ENCODE measurements around the gene NFATC2.
A peak's percentile ranks its signal among the peaks of the same experiment; 100 is the strongest.
"Not testable (repeated sequence)": the region's sequence is repeated elsewhere in the genome, so short reads cannot be mapped to it uniquely, and the experiment has no call there.

NFATC2 gene

GRCh38 chr20:51567622-51568021 is 25.1 kb upstream of the NFATC2 start:
- no peak for DNase-seq

GRCh38 chr20:51566594-51566993 is 24.1 kb upstream of the NFATC2 start:
- DNase-seq, result no peak

- DNase-seq, result no peak
Measured at GRCh38 chr20:51565298-51566144, 23.0 kb upstream of the NFATC2 start.

GRCh38 chr20:51563486-51564332 is 21.2 kb upstream of the NFATC2 start:
- no peak for DNase-seq

- DNase-seq, result no peak
Measured at GRCh38 chr20:51563174-51563485, 20.6 kb upstream of the NFATC2 start.

- peak in 1 of 5 experiments; percentile 10 for DNase-seq
Measured at GRCh38 chr20:51562332-51563173, 20.0 kb upstream of the NFATC2 start.

GRCh38 chr20:51562027-51562331 is 19.5 kb upstream of the NFATC2 start:
- no peak for DNase-seq

- no peak for DNase-seq
Measured at GRCh38 chr20:51560550-51561307, 18.2 kb upstream of the NFATC2 start.

GRCh38 chr20:51560042-51560441 is 17.5 kb upstream of the NFATC2 start:
- DNase-seq, result no peak

GRCh38 chr20:51554538-51555165 is 12.1 kb upstream of the NFATC2 start:
- peak in 1 of 5 experiments; percentile 39 for DNase-seq

GRCh38 chr20:51553897-51554486 is 11.5 kb upstream of the NFATC2 start:
- no peak for DNase-seq

- no peak for DNase-seq
Measured at GRCh38 chr20:51551186-51551585, 8.7 kb upstream of the NFATC2 start.

GRCh38 chr20:51549474-51549873 is 7.0 kb upstream of the NFATC2 start:
- DNase-seq, result no peak

- DNase-seq, result no peak
Measured at GRCh38 chr20:51547951-51548350, 5.4 kb upstream of the NFATC2 start.

- DNase-seq, result no peak
Measured at GRCh38 chr20:51545515-51545914, 3.0 kb upstream of the NFATC2 start.

GRCh38 chr20:51543422-51543788 is 886 bp upstream of the NFATC2 start:
- DNase-seq, result no peak

GRCh38 chr20:51542033-51542570 is 417 bp downstream of the NFATC2 start:
- DNase-seq, result peak in 4 of 5 experiments; percentile 31 to 72 (median 50)

GRCh38 chr20:51541189-51542032 is 1.1 kb downstream of the NFATC2 start:
- DNase-seq, result peak; percentile 57 to 96 (median 79)

GRCh38 chr20:51540580-51540979 is 1.9 kb downstream of the NFATC2 start:
- peak in 1 of 5 experiments; percentile 31 for DNase-seq

- DNase-seq, result not testable (repeated sequence)
Measured at GRCh38 chr20:51540074-51540473, 2.4 kb downstream of the NFATC2 start.
